GM18526 (cell line): ENCODE results near the gene MOV10.

Experiments used
- POLR2A ChIP-seq: IDR thresholded peaks from 3 replicates; pipeline ENCODE4 v1.6.1; 2011; ENCODE audit not compliant: insufficient read length; ENCODE audit errors: extremely low read depth

Gene MOV10, protein sequence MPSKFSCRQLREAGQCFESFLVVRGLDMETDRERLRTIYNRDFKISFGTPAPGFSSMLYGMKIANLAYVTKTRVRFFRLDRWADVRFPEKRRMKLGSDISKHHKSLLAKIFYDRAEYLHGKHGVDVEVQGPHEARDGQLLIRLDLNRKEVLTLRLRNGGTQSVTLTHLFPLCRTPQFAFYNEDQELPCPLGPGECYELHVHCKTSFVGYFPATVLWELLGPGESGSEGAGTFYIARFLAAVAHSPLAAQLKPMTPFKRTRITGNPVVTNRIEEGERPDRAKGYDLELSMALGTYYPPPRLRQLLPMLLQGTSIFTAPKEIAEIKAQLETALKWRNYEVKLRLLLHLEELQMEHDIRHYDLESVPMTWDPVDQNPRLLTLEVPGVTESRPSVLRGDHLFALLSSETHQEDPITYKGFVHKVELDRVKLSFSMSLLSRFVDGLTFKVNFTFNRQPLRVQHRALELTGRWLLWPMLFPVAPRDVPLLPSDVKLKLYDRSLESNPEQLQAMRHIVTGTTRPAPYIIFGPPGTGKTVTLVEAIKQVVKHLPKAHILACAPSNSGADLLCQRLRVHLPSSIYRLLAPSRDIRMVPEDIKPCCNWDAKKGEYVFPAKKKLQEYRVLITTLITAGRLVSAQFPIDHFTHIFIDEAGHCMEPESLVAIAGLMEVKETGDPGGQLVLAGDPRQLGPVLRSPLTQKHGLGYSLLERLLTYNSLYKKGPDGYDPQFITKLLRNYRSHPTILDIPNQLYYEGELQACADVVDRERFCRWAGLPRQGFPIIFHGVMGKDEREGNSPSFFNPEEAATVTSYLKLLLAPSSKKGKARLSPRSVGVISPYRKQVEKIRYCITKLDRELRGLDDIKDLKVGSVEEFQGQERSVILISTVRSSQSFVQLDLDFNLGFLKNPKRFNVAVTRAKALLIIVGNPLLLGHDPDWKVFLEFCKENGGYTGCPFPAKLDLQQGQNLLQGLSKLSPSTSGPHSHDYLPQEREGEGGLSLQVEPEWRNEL

GRCh38 chr1:112674440-112674985, at the start of gene MOV10:
TSS of gene MOV10 (plus strand) at chr1:112674659. CDS start at chr1:112674913, 254 bp downstream.
- TF ChIP-seq POLR2A: no peak

DNA sequence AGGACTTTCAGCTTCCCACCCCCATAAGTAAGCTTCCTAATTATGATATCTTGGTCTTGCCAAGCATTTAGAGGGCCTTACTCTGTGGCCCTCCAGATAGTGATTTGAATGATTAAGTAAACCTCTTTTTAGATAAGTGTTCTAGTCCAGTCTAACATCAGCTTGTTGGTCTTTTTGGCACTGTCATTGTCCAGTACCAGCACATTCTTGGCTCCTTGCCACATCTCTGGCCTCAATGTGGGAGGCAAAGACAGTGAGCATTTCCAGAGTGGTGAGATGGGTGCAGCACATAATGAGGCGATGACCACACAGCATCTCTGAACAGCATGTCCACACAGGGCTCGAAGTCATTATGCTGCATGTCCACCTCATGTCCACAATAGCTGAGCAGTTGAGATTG, 48.8 kb upstream of the MOV10 start:
- no peak for TF ChIP-seq POLR2A

DNA sequence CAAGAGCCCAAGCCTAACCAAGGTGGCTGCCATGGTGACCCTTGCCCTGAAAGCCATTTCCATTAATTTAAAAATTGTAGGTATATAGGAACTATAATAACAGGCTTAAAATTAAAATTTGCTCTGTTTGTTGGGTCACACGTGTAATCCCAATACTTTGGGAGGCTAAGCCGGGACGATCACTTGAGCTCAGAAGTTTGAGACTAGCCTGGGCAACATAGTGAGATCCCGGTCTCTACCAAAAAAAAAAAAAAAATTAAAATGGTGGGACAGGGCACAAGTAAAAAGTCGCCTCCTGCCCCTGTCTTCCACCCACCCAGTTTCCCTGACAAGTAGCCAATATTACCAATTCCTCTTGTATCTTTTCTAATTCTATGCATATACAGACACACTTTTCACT, 48.3 kb upstream of the MOV10 start:
- TF ChIP-seq POLR2A: no peak

GRCh38 chr1:112626887-112627286, 47.6 kb upstream of the MOV10 start:
- TF ChIP-seq POLR2A: no peak

- no peak for TF ChIP-seq POLR2A
Measured at GRCh38 chr1:112628516-112628915, 45.9 kb upstream of the MOV10 start.

DNA sequence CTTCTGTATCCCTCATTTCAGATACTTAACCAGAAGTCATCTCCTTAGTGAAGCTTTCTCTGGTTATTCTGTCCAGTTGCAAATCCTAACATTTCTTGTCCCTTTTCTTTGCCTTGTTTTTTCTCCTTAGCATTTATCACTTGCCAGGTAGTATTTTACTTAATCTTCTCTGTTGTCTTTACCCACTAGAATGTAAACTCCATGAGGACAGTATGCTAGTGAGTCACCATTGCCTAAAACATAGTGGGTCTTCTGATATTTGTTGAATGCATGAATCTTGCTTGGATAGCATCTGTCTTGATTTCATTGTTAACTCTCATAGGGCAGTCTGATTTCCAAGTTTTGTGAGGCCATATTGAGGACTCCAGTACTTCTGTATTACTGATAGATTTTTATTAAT, 45.2 kb upstream of the MOV10 start:
- no peak for TF ChIP-seq POLR2A

DNA sequence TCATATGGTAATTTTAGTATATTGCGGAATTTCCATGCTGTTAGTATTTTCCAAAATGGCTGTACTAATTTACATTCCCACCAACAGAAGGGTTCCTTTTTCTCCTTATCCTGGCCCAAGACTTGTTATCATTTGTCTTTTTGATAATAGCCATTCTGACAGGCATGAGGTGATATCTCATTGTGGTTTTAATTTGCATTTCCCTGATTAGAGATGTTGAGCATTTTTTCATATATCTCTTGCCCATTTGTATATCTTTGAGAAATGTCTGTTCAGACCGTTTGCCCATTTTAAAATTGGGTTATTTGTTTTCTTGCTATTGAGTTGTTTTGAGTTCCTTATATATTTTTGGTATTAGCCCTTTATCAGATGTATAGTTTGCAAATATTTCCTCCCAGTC, 40.8 kb upstream of the MOV10 start:
- no peak for TF ChIP-seq POLR2A

- TF ChIP-seq POLR2A: no peak
Measured at GRCh38 chr1:112634367-112634766, 40.1 kb upstream of the MOV10 start.

- no peak for TF ChIP-seq POLR2A
Measured at GRCh38 chr1:112636056-112636455, 38.4 kb upstream of the MOV10 start.

DNA sequence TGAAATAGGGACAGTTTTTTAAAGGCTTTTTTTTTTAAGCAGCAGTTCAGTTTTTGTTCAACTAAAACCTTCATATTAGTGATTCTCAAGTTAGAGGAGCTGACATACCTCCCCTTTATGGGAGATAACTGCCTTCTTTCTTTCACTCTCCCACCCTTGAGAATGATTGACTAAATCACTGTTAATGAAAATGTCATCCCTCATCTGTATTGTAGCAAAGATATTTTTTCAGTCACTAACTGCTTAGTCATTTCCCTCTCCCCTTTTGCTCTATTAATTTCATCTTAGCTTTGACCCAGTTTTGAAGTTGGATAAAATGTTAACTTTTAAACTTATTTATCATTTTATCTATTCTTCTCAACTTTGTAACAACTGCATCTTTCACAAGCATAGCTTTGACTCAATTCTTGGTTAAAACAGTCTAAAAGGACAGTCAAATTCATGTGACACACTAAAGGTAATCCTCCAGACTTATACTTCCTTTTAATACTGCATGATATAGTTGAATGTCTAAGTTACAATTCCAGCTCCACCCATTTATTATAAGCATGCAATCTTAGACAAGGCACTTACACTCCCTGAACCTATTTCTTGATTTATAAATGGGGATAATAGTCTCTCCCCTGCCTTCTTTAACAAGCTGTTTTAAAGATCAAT, 37.7 kb upstream of the MOV10 start:
- no peak for TF ChIP-seq POLR2A

GRCh38 chr1:112637254-112638109, 37.0 kb upstream of the MOV10 start:
- no peak for TF ChIP-seq POLR2A

- no peak for TF ChIP-seq POLR2A
Measured at GRCh38 chr1:112638110-112638428, 36.4 kb upstream of the MOV10 start.

DNA sequence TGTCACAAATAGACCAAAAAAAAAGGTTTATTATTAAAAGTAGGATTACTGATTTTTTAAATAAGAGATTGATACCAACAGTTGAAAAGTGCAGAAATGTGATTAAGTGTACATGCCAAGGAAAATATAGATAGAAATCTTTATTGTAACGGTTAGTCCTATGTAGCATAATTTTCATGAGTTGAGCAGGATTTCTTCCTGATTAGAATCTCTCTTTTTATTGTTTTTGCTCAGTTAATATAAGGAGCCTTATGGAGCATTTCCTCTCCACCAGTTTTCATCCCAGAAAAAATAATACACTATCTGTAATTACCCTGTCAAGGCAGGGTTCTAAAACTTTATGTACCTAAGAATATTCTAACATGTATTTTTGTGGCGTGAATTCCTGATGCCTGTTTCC, 31.4 kb upstream of the MOV10 start:
- no peak for TF ChIP-seq POLR2A

GRCh38 chr1:112646225-112646624, 28.2 kb upstream of the MOV10 start:
- TF ChIP-seq POLR2A: no peak
